CD4-positive, CD25-positive, alpha-beta regulatory T cell (primary cell): ENCODE results near the gene PAQR4. TPM values are rescaled to one million over a fixed set of nuclear protein-coding genes. Genes with fewer than 3 reads are reported as not detected.
A peak's percentile ranks its signal among the peaks of the same experiment; 100 is the strongest.

Experiments
- ATAC-seq, 2 donors: fragments of 150-1000 bp; cut with Tn5 transposase; one replicate each; pipeline ENCODE4 v1.10.0; 2021; ENCODE audit warnings: low read depth in 2 of 2, moderate number of reproducible peaks in 2 of 2, moderate library complexity in 1 of 2
- DNase-seq, 3 donors: peaks; one replicate each; pipeline versions ENCODE4 v3.0.0 to v3.0.0-alpha.2; 2012 to 2022; ENCODE audit warnings: mixed read lengths in 1 of 3
- H3K27ac ChIP-seq: one replicate; pipeline ENCODE4 v1.7.0; 2013; ENCODE audit warnings: mild to moderate bottlenecking, low read length; ENCODE audit not compliant: insufficient read depth, poor library complexity, severe bottlenecking
- H3K27me3 ChIP-seq: one replicate; pipeline ENCODE4 v1.7.0; 2013; ENCODE audit warnings: low read length; ENCODE audit not compliant: control insufficient read depth, insufficient read depth
- H3K36me3 ChIP-seq: one replicate; pipeline ENCODE4 v1.7.0; 2013; ENCODE audit warnings: mild to moderate bottlenecking, low read length, moderate library complexity; ENCODE audit not compliant: control insufficient read depth, insufficient read depth
- H3K4me1 ChIP-seq: 2 replicates; pipeline ENCODE4 v1.7.0; 2013; ENCODE audit warnings: mild to moderate bottlenecking, low read length; ENCODE audit not compliant: insufficient read depth, control insufficient read depth, poor library complexity, severe bottlenecking
- H3K4me3 ChIP-seq: one replicate; pipeline ENCODE4 v1.7.0; 2013; ENCODE audit warnings: low read depth, mild to moderate bottlenecking, low read length, moderate library complexity
- H3K9me3 ChIP-seq, 2 experiments: 1 replicate in 1 of 2; 2 replicates in 1 of 2; pipeline ENCODE4 v1.7.0; 2013; ENCODE audit warnings: low read length in 2 of 2, mild to moderate bottlenecking in 1 of 2, moderate library complexity in 1 of 2; ENCODE audit not compliant: control insufficient read depth in 2 of 2
- H3K27ac Mint-ChIP-seq, 3 donors: one replicate each; pipeline ENCODE4 v1.8.0; 2020 to 2022; ENCODE audit warnings: mild to moderate bottlenecking in 3 of 3, mixed read lengths in 3 of 3, moderate library complexity in 2 of 3
- H3K27me3 Mint-ChIP-seq: one replicate; pipeline ENCODE4 v1.8.0; 2022; ENCODE audit warnings: mild to moderate bottlenecking, mixed read lengths
- H3K36me3 Mint-ChIP-seq: one replicate; pipeline ENCODE4 v1.8.0; 2020; ENCODE audit warnings: mixed read lengths
- H3K4me1 Mint-ChIP-seq, 4 donors: one replicate each; pipeline ENCODE4 v1.8.0; 2020 to 2022; ENCODE audit warnings: mixed read lengths in 4 of 4, mild to moderate bottlenecking in 1 of 4
- H3K4me3 Mint-ChIP-seq, 4 donors: one replicate each; pipeline ENCODE4 v1.8.0; 2020 to 2022; ENCODE audit warnings: mild to moderate bottlenecking in 4 of 4, mixed read lengths in 4 of 4, moderate library complexity in 3 of 4
- H3K9me3 Mint-ChIP-seq, 7 donors: one replicate each; pipeline ENCODE4 v1.8.0; 2020 to 2022; ENCODE audit warnings: mixed read lengths in 7 of 7, mild to moderate bottlenecking in 3 of 7, moderate library complexity in 2 of 7
- polyA plus RNA-seq, 4 donors: library from polyadenylated mRNA; unstranded; fragments of 300-500 nt; fragmentation: Illumina TruSeq; gene quantifications; one replicate each; pipeline ENCODE4 v1.2.3, GENCODE V29; 2021
- total RNA-seq: library from RNA; stranded (reverse); gene quantifications from one replicate; pipeline ENCODE4 v1.2.3, GENCODE V29; 2022

Gene PAQR4
- total and polyA plus RNA-seq, 5 donors from 2014 or later: 2.2 to 8.0 (median 5.6) TPM

DNA sequence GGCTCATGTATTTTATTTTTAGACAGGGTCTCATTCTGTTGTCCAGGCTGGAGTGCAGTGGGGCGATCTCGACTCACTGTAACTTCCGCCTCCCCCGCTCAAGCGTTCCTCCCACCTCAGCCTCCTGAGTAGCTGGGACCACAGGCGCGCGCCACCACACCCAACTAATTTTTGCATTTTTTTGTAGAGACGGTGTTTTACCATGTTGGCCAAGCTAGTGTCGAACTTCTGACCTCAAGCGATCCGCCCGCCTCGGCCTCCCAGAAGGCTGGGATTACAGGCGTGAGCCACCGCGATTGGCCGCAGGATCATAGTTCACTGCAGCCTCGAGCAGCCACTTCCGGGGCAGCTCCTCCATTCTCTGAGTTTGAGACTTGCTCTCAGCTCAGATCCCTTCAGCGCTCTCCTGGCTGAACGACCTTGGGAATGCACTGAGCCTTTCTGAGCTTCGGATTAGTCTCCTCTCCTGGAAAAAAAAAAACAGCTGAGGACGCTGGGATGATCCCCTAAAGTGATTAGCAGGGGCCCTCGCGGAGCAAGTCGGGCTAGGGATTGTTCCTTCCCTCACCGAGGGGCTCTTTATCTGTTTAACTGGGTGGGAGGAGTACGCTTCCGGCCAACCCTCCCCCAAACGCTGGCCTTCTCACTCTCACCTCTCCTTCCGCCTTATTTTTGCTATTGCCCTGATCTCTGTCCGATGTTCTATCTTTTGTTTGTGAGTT, 12.2 kb downstream of the PAQR4 start:
- no peak overlapping the region for H3K4me3 ChIP-seq
- Mint-ChIP-seq H3K27ac (peak overlapping the region in 2 of 3 donors; percentile 74 to 81), H3K4me1 (peaks cover 0 to 18% (median 4%) of the 10 kb centered on the region in 4 donors), H3K4me3 (peak overlapping the region; percentile 81 to 87 (median 84)), H3K36me3 (no peaks in the 10 kb centered on the region), H3K9me3 (no peaks in the 10 kb centered on the region), H3K27me3 (peaks cover 13% of the 10 kb centered on the region)
- H3K9me3 ChIP-seq: no peaks in the 10 kb centered on the region
- DNase-seq (no peak), ATAC-seq (no peak)
- no peaks in the 10 kb centered on the region for H3K36me3 ChIP-seq
- no peak overlapping the region for H3K27ac ChIP-seq
- H3K4me1 ChIP-seq: peaks cover 26% of the 10 kb centered on the region
- no peaks in the 10 kb centered on the region for H3K27me3 ChIP-seq

DNA sequence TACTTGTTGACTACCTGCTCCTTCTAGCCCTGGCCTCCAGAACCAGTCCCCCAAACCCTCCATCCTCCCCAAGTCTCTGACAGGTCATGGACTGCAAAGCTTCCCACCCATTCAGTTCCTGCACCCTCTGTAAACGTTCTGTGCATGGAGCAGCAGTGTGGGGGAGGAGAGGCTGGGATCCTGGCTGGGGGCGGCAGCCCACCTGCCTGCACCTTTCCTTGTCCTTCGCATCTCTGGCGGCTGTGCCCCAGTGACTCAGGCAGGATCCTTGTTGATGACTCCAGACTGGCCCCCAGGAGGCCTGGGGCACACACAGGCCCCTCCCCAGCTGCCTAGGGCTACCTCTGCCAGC, 12.7 kb downstream of the PAQR4 start:
- Mint-ChIP-seq H3K27me3 (peaks cover 13% of the 10 kb centered on the region), H3K36me3 (no peaks in the 10 kb centered on the region), H3K4me3 (peak overlapping the region in 3 of 4 donors; percentile 81 to 87 (median 83)), H3K4me1 (peaks cover 0 to 18% (median 4%) of the 10 kb centered on the region in 4 donors), H3K27ac (no peak overlapping the region), H3K9me3 (no peaks in the 10 kb centered on the region)
- Histone ChIP-seq H3K27me3 (no peaks in the 10 kb centered on the region), H3K36me3 (no peaks in the 10 kb centered on the region), H3K4me1 (peaks cover 26% of the 10 kb centered on the region), H3K4me3 (no peak overlapping the region), H3K9me3 (no peaks in the 10 kb centered on the region), H3K27ac (no peak overlapping the region)
- DNase-seq (no peak), ATAC-seq (no peak)

DNA sequence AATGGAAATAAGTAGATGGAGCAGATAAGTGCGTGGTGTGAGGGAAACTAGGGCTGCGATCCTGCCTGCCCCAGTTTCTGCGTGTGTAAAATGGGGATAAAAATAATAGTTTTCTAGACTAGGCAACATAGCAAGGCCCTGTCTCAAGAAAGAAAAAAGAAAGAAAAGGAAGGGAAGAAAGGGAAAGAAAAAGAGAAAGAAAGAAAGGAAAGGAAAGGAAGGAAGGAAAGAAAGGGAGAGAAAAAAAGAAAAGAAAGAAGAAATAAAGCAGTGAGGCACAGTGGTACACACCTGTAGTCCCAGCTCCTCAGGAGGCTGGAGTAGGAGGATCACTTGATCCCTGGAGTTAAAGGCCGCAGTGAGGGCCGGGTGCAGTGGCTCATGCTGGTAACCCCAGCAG, 13.3 kb downstream of the PAQR4 start:
- no peak for ATAC-seq
- no peak overlapping the region for H3K4me3 ChIP-seq
- H3K27ac ChIP-seq: no peak overlapping the region
- Mint-ChIP-seq H3K36me3 (no peaks in the 10 kb centered on the region), H3K4me1 (peaks cover 0 to 18% (median 4%) of the 10 kb centered on the region in 4 donors), H3K9me3 (no peaks in the 10 kb centered on the region), H3K27ac (peak overlapping the region in 1 of 3 donors; percentile 42), H3K4me3 (peak overlapping the region; percentile 10 to 87 (median 73)), H3K27me3 (peaks cover 13% of the 10 kb centered on the region)
- H3K9me3 ChIP-seq: no peaks in the 10 kb centered on the region
- H3K36me3 ChIP-seq: no peaks in the 10 kb centered on the region
- no peak for DNase-seq
- peaks cover 26% of the 10 kb centered on the region for H3K4me1 ChIP-seq
- H3K27me3 ChIP-seq: no peaks in the 10 kb centered on the region

DNA sequence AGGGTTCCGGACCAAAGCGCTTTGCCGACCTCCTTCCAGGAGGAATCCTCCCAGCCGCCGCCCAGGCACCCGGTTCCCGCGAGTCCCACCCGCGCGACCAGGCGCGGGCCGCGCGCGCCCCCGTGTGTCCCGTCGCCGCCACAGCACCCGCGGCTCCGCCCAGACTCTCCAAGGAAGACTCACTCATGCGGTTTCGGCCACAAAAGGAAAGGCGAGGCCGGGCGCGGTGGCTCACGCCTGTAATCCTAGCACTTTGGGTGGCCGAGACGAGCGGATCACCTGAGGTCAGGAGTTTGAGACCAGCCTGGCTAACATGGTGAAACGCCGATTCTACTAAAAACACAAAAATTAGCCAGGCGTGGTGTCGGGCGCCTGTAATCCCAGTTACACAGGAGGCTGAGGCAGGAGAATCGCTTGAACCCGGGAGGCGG, 14.6 kb downstream of the PAQR4 start:
- H3K36me3 ChIP-seq: no peaks in the 10 kb centered on the region
- no peak overlapping the region for H3K4me3 ChIP-seq
- Mint-ChIP-seq H3K4me1 (peaks cover 0 to 18% (median 4%) of the 10 kb centered on the region in 4 donors), H3K27ac (no peak overlapping the region), H3K9me3 (no peaks in the 10 kb centered on the region), H3K4me3 (peak overlapping the region in 2 of 4 donors; percentile 15 to 50), H3K36me3 (no peaks in the 10 kb centered on the region), H3K27me3 (peaks cover 19% of the 10 kb centered on the region)
- DNase-seq (peak; percentile 31 to 54 (median 52)), ATAC-seq (peak; percentile 44 to 49)
- H3K9me3 ChIP-seq: no peaks in the 10 kb centered on the region
- no peaks in the 10 kb centered on the region for H3K27me3 ChIP-seq
- no peak overlapping the region for H3K27ac ChIP-seq
- H3K4me1 ChIP-seq: peaks cover 26% of the 10 kb centered on the region

DNA sequence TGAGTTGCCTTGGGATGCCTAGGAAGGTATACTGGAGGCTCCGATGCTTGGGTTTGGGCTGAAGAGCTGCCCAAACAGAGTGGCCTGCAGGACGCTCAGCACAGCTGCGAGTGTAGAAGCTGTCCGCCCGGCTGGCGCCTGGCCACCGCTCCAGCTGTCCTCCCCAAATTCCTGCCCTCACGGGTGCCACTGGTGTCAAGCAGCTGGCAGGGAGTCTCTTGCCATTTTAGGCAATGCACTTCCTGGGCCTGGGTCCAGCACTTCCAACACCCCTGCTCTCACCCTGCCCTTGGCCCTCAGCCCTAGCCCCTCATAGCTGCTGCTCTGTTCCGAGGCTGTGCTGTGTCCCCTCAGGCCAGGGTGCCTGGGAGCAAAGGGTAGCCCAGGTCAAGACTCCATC, 16.3 kb downstream of the PAQR4 start:
- Histone ChIP-seq H3K36me3 (no peaks in the 10 kb centered on the region), H3K4me3 (no peak overlapping the region), H3K4me1 (peaks cover 15% of the 10 kb centered on the region), H3K27ac (no peak overlapping the region), H3K27me3 (no peaks in the 10 kb centered on the region), H3K9me3 (no peaks in the 10 kb centered on the region)
- DNase-seq (no peak), ATAC-seq (no peak)
- Mint-ChIP-seq H3K36me3 (no peaks in the 10 kb centered on the region), H3K4me1 (peaks cover 0 to 18% (median 4%) of the 10 kb centered on the region in 4 donors), H3K4me3 (no peak overlapping the region), H3K27me3 (peaks cover 19% of the 10 kb centered on the region), H3K9me3 (no peaks in the 10 kb centered on the region), H3K27ac (no peak overlapping the region)

DNA sequence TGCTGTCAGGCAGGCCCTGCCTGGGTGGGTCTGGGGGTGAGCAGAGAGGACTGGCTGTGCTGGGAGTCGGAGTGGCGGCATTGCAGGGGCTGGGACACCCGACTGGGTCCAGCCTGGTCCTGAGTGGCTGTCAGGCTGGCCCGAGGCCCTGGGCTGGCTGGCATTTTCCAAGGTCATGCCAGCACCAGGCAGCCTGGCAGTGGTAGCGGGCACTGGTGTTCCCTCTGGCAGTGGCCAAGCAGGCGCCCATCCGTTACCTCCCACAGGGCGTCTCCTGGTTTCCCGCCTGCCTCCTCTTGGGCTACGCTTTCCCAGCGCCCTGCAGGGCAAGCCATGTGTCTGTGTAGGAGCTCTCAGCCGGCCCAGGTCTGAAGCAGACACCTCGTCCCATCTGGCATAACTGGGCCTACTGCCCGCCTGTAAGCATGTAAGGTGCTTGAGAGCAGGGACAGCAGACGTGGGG, 16.8 kb downstream of the PAQR4 start:
- Histone ChIP-seq H3K27ac (no peak overlapping the region), H3K27me3 (no peaks in the 10 kb centered on the region), H3K4me3 (no peak overlapping the region), H3K4me1 (peaks cover 11% of the 10 kb centered on the region), H3K36me3 (no peaks in the 10 kb centered on the region), H3K9me3 (no peaks in the 10 kb centered on the region)
- Mint-ChIP-seq H3K27ac (peak overlapping the region in 1 of 3 donors; percentile 84), H3K4me1 (peaks cover 0 to 15% (median 4%) of the 10 kb centered on the region in 4 donors), H3K4me3 (peak overlapping the region in 1 of 4 donors; percentile 79), H3K9me3 (no peaks in the 10 kb centered on the region), H3K36me3 (no peaks in the 10 kb centered on the region), H3K27me3 (peaks cover 19% of the 10 kb centered on the region)
- ATAC-seq: no peak
- DNase-seq: no peak

DNA sequence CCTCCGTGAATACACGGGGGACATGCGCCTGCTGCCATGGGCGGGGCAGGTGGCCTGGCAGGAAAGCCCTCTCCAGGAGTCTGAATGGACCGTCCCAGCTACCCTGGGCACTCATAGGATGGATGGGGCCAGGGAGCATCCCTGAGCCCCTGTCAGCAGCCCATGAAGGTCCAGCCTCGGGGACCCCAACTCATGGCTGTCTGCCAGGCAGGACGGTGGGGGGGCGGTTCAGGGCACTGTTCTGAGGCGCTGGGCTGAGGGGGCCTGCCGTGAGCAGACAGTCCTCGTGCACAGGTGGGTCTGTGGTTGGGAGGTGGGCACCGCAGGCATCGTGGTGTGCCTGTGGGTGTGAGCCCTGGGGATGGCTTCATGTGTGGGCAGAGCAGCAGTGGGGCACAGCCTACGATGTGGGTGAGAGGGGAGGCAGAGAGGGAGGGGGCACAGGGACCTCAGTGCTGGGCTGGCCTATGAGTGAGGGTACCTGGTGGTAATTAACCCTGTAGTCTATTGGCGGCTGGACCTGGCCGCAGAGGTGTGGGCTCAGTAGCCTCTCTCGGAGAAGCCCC, 17.6 kb downstream of the PAQR4 start:
- Histone ChIP-seq H3K4me3 (no peak overlapping the region), H3K4me1 (peaks cover 9% of the 10 kb centered on the region), H3K36me3 (no peaks in the 10 kb centered on the region), H3K27ac (no peak overlapping the region), H3K9me3 (no peaks in the 10 kb centered on the region), H3K27me3 (no peaks in the 10 kb centered on the region)
- H3K4me3 Mint-ChIP-seq: no peak overlapping the region
- DNase-seq (no peak), ATAC-seq (no peak)
- H3K27ac Mint-ChIP-seq: no peak overlapping the region
- H3K4me1 Mint-ChIP-seq: peaks cover 0 to 10% (median 2%) of the 10 kb centered on the region in 4 donors
- no peaks in the 10 kb centered on the region for H3K9me3 Mint-ChIP-seq
- H3K36me3 Mint-ChIP-seq: no peaks in the 10 kb centered on the region
- peaks cover 16% of the 10 kb centered on the region for H3K27me3 Mint-ChIP-seq
